Measurements from ENCODE around the gene MARCHF7. TPM values are rescaled to one million over a fixed set of nuclear protein-coding genes. Genes with fewer than 3 reads are reported as not detected.
"Not testable (repeated sequence)": the region's sequence is repeated elsewhere in the genome, so short reads cannot be mapped to it uniquely, and the experiment has no call there.

Gene MARCHF7
- 71.5 to 79.8 TPM (median 78.7 TPM) in 3 replicates for total RNA-seq
- long read RNA-seq, full-length matches to known transcripts, result 67 of 237 reads
- long read RNA-seq, partial matches to known transcripts, result 8 of 237 reads
- long read RNA-seq, other reads (novel, unspliced or antisense), result 162 of 237 reads

- H3K4me3 Mint-ChIP-seq (ENCODE audit: unreplicated experiment), result peak within 1 kb of the TSS; percentile 99
- peak within 1 kb of the TSS; percentile 100 for H3K27ac Mint-ChIP-seq (ENCODE audit: unreplicated experiment)
- peaks cover 49% of the 10 kb centered on the region for H3K4me1 Mint-ChIP-seq (ENCODE audit: low read depth)
- peak; percentile 84 for TF ChIP-seq CTCF (IDR thresholded peaks at IDR 0.05)
- H3K27me3 Mint-ChIP-seq (ENCODE audit: low read depth), result no peaks in the 10 kb centered on the region
- H3K36me3 Mint-ChIP-seq (ENCODE audit: low read depth), result peaks cover 11% of the 10 kb centered on the region
- DNase-seq (ENCODE audit: low spot score), result peak; percentile 98
- H3K9me3 Mint-ChIP-seq (ENCODE audit: low read depth), result no peaks in the 10 kb centered on the region
These were observed at the start of gene MARCHF7 for GRCh38 chr2:159712143-159712928. Gene MARCHF7, plus strand, starts transcription at chr2:159712506. Its CDS starts 16,517 bp downstream, at chr2:159729023.

DNA sequence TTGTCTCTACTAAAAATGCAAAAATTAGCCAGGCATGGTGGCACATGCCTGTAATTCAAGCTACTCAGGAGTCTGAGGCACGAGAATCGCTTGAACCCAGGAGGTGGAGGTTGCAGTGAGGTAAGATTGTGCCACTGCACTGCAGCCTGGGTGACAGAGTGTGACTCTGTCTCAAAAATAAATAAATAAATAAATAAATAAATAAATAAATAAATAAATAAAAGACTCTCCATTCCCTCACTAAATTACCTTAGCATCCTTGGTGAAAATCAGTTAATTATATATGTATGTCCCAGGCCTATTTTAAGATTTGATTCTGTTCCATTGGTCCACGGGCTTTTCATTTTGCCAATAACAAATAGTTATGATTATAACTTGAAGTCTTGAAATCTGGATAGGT lies 44.9 kb upstream of the MARCHF7 start:
- H3K36me3 Mint-ChIP-seq (ENCODE audit: low read depth); H3K27me3 Mint-ChIP-seq (ENCODE audit: low read depth); H3K27ac Mint-ChIP-seq (ENCODE audit: unreplicated experiment); H3K9me3 Mint-ChIP-seq (ENCODE audit: low read depth); DNase-seq (ENCODE audit: low spot score); H3K4me3 Mint-ChIP-seq (ENCODE audit: unreplicated experiment); H3K4me1 Mint-ChIP-seq (ENCODE audit: low read depth): not testable (repeated sequence)

DNA sequence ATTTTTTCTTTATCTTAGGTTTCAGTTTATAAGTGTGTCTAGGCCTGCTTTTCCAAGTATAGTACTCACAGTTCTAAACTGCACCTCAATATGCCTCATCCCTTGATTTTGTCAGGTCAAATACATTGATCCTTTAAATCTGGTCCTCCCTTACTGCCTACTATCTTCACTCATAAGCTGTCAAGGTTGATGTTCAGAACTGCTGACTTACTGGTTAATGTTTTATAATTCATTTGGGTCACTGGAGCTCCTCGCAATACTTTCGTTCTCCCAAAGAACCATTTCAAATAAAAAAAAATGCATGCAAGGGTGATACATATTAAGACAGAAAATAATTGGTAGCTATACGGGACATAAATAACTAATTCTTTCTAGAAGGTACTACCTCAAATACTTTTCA lies 41.3 kb upstream of the MARCHF7 start:
- Mint-ChIP-seq H3K9me3 (ENCODE audit: low read depth) (no peaks in the 10 kb centered on the region), H3K36me3 (ENCODE audit: low read depth) (peaks cover 3% of the 10 kb centered on the region), H3K4me3 (ENCODE audit: unreplicated experiment) (no peak overlapping the region), H3K27me3 (ENCODE audit: low read depth) (no peaks in the 10 kb centered on the region), H3K4me1 (ENCODE audit: low read depth) (no peaks in the 10 kb centered on the region), H3K27ac (ENCODE audit: unreplicated experiment) (no peak overlapping the region)
- no peak for TF ChIP-seq CTCF (IDR thresholded peaks at IDR 0.05)
- DNase-seq (ENCODE audit: low spot score), result no peak

DNA sequence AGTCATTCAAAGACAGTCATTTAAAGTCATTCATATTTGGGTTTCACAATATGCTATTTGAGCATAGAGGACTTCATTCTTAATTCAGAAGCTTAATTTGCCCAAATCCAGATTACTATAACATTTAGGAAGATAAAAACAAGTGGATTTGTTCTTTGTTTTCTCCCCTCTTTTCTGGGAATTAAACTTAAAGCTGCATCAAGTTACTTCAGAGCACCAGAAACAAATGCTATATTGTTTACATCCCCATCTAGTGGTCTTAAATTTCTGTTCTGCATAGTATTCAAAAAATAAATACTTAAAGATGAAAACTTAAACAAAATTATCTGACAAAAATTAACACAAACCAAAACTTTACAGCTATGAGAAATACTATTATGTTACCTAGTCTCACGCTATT lies 34.7 kb upstream of the MARCHF7 start:
- peak; percentile 80 for TF ChIP-seq CTCF (IDR thresholded peaks at IDR 0.05)
- Mint-ChIP-seq H3K4me1 (ENCODE audit: low read depth) (peaks cover under 1% of the 10 kb centered on the region), H3K4me3 (ENCODE audit: unreplicated experiment) (no peak overlapping the region), H3K27ac (ENCODE audit: unreplicated experiment) (no peak overlapping the region), H3K36me3 (ENCODE audit: low read depth) (peaks cover 3% of the 10 kb centered on the region), H3K27me3 (ENCODE audit: low read depth) (no peaks in the 10 kb centered on the region), H3K9me3 (ENCODE audit: low read depth) (no peaks in the 10 kb centered on the region)
- DNase-seq (ENCODE audit: low spot score), result no peak

- Mint-ChIP-seq H3K4me1 (ENCODE audit: low read depth) (peaks cover 19% of the 10 kb centered on the region), H3K9me3 (ENCODE audit: low read depth) (no peaks in the 10 kb centered on the region), H3K4me3 (ENCODE audit: unreplicated experiment) (no peak overlapping the region), H3K36me3 (ENCODE audit: low read depth) (no peaks in the 10 kb centered on the region), H3K27me3 (ENCODE audit: low read depth) (no peaks in the 10 kb centered on the region), H3K27ac (ENCODE audit: unreplicated experiment) (no peak overlapping the region)
- no peak for DNase-seq (ENCODE audit: low spot score)
- no peak for TF ChIP-seq CTCF (IDR thresholded peaks at IDR 0.05)
These were observed 31.6 kb upstream of the MARCHF7 start for GRCh38 chr2:159680692-159681091.

Data from chondrocyte (in vitro differentiated cells).